ENCODE results near the gene CALHM1.
"Not testable (repeated sequence)": the region's sequence is repeated elsewhere in the genome, so short reads cannot be mapped to it uniquely, and the experiment has no call there.

Gene CALHM1, protein sequence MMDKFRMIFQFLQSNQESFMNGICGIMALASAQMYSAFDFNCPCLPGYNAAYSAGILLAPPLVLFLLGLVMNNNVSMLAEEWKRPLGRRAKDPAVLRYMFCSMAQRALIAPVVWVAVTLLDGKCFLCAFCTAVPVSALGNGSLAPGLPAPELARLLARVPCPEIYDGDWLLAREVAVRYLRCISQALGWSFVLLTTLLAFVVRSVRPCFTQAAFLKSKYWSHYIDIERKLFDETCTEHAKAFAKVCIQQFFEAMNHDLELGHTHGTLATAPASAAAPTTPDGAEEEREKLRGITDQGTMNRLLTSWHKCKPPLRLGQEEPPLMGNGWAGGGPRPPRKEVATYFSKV

DNA sequence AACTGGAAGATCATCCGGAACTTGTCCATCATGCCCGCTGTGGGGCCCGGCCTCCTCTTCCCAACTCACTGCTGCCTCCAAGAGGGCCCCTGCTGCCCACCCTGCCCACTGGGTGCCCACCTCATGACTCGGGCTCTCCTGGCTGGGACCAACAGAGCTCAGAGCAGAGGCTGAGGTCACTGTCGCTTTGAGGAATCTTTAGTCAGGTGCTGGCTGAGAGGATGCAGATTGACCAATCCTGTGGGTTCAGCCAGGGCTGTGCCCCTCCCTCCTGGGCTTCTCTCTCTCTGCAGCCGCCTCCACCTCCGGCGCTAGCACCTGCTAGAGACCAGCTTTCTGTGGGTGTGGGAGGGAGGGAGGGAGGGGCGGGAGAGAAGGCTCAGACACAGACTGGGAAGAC, at the start of gene CALHM1:
Gene CALHM1, minus strand, starts transcription at position 181 of the 400 bp plus-strand sequence. Its CDS starts 149 bp downstream, at position 32.
- no peak for DNase-seq (ENCODE audit: low spot score)

DNA sequence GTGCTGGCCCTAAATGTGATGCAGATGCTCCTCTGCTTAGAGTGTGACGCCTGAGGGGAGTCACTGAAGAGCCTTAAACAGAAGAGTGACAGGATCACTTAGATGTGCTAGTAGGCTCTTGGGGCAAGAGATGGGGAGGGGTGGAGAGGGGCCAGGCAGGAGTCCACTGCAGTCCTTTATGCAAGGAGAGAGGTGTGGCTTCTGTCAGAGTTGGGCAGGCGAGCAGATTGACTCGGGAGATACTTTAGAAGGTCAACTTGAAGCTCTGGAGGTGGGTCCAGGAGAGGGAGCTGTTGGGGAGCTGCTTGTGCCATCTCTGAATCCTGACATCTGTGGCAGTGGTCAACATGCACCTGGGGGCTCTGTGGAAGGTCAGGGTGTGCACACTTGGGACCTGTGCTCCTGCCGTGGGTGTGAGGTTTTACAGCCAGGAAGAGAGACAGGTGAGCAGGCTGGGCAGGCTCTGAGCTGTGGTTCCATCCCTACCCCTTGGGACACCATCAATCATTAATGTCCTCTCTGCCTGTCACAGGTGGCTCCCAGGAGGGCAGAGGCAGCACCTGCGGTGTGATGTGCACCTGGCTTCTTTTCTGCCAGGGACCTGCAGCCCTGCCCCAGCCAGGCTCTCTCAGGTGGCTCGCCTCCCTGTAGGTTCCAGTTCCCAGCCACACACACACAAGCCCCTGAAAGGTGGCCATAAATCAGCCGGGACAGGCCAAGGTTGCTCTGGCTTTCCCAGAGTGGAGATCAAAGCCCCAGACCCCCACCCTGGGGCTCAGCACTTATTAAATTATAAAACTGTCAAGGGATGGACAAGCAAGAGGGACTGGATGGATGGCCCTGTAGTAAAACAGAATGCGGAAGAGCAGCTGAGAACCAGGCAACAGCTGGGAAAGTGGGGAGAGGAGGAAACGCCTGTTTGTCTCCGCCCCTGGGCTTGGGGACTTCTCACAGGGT, 48.8 kb upstream of the CALHM1 start:
- DNase-seq (ENCODE audit: low spot score): no peak

DNA sequence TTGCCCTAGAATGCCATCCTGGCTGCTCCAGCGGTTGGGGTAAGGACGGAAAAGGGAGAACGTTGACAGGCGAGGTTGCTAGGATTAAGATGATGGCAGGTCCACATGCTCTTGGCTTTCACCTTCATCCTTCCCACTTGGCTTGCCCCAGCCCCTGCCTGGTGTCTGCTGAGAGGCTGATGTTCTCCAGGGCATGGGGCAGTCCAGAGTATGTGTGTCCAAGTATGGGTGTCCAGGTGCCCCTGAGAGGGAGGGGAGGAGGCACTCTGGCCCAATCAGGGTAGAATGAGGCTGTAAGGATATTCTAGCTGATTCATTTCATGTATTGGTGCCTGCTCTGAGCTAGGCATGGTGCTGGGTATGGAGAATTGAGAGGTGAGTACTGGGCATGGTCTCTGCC, 47.4 kb upstream of the CALHM1 start:
- no peak for DNase-seq (ENCODE audit: low spot score)

DNA sequence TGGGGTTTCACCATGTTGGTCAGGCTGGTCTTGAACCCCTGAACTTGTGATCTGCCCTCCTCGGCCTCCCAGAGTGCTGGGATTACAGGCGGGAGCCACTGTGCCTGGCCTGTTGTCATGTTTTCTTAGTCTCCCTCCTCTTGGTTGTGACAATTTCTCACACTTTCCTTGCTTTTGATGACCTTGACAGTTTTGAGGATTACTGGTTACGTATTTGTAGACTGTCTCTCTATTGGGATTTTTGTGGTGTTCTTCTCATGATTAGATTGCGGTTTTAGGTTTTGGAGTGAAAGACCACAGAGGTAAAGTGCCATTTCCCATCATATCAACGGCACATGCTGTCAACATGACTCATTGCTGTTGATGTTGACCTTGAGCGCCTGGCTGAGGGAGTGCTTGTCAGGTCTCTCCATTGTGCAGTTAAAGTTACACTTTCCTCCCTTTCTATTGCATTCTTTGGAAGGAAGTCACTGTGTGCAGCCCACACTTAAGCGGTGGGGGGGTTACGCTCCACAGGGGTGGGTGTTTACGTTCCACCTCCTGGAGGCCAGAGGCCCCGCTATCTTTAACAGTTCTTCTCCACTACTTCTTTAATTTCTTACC, 45.6 kb upstream of the CALHM1 start:
- no peak for DNase-seq (ENCODE audit: low spot score)

DNA sequence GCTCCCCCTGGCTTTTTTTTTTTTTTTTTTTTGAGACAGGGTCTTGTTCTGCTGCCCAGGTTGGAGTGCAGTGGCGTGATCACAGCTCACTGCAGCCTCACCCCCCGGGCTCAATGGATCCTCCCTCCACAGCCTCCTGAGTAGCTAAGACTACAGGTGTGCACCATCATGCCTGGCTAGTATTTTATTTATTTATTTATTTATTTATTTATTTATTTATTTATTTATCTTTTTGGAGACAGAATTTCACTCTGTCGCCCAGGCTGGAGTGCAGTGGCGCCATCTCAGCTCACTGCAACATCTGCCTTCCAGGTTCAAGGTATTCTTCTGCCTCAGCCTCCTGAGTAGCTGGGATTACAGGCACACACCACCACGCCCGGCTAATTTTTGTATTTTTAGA, 45.1 kb upstream of the CALHM1 start:
- not testable (repeated sequence) for DNase-seq (ENCODE audit: low spot score)

DNA sequence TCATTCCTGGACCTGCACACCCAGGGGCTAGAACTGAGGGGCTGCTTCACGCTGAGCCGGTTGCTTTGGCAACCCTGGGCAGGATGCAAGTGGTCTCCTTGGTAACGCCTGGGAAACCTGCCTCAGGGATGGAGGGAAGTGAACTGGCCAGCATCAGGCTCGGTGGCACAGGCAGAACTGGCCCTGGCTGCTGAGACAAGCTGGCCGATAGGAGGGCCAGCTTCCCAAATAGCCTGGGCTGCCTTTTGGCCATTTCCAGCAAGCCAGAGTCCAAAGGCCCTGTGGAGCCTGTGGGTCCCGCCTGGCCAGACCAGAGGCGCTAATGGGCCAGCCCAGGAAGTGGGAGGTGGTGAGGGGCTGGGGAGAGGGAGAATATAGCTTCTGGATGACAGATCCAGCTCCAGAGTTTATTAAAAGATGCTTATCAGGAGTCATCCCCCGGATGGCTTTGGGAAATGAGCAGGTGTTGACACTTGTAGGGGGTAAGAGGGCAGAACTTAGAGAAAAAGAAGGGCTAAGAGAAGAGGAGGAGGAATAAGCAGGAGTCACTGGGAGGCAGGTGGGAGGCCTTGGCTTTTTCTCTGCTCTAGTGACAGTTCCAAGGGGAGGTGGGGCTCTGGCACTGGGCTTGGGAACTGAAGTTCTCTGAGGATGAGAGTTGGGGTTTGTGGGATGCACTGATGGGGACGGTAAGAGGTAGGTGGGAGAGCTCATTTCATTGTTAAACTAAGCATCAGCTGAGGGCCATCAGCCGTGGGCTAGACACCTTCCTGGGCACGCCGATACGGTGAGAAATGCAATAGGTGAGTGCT, 44.4 kb upstream of the CALHM1 start:
- no peak for DNase-seq (ENCODE audit: low spot score)

DNA sequence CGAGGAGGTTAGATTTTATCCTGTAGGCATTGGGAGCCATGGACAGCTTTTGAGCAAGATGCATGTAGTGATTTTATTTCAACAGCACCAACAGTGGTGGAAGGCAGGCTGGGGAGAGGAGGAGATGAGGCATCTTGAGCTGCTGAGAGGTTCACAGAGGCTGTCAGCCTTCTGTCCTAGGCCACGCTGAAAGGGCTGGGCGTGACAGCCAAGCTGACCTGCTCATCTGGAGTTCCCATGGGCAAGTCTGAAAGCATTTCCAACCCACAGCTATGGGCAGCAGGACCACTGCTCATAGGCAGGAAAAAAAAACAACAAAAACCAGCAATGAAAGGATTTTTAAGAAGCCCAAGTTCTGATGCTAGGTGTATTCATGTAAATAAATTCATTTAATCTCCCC, 42.5 kb upstream of the CALHM1 start:
- DNase-seq (ENCODE audit: low spot score): no peak

DNA sequence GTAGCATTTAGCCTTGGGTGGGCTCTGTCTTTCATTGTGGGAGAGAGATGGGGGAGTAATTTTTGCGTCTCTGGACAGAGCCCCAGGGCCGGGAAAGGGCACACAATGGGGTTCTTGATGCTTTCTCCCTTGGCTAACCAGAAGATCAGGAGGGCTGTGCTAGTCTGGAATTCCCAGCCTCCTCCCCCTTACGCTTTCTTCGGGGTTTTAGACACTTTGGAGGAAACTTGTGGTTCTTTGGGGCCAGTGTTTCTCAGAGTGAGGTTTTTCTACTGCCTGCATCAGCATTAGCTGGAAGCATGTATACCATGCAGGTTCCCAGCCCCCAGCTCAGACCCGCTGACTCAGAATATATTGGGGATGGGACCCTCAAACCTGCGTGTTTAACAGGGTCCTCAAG, 41.8 kb upstream of the CALHM1 start:
- DNase-seq (ENCODE audit: low spot score): no peak

DNA sequence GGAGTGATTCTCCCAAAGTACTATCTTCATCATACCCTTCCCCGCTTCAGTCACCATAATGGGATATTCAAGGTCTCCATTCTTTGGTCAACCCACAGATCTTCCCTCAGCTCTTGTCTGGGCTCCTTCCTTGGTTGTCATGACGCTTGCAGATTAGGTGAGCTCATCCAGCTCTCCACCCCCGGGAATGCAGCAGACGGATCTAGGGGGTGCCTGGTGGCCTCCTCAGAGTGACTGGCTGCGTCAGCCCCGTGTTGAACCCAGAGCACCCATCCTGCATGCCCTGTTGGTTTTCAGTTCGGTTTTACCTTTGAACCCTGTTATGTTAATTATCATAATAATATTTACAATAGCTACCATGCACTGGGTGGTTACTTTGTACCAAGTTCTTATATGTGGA, 41.2 kb upstream of the CALHM1 start:
- no peak for DNase-seq (ENCODE audit: low spot score)

DNA sequence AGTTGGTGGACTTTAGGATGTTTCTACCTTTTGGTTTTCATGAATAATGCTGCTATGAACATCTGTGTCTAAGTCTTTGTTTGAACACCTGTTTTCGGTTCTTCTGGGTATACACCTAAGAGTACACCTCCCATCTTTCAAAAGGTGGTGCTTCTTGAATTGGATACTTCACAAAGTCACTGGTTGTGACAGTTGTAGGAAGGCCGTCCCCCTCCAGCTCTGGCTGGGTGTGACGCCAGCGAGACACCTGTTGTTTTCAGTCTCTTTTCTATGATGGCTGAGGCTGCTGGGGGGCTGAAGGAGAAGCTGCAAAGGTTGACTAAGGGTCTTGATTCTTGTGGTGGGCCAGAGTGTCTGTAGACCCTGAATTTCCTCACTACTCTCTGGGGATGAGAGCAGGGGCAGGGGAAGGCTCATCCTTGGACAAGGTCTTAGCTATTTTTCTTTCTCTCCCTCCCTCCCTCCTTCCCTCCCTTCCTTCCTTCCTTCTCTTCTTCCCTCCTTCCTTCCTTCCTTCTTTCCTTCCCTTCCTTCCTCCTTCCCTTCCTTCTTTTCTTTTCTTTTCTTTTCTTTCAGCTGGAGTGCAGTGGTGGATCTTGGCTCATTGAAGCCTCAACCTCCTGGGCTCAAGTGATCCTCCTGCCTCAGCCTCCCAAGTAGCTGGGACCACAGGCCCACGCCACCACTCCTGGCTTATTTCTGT, 40.4 kb upstream of the CALHM1 start:
- no peak for DNase-seq (ENCODE audit: low spot score)

DNA sequence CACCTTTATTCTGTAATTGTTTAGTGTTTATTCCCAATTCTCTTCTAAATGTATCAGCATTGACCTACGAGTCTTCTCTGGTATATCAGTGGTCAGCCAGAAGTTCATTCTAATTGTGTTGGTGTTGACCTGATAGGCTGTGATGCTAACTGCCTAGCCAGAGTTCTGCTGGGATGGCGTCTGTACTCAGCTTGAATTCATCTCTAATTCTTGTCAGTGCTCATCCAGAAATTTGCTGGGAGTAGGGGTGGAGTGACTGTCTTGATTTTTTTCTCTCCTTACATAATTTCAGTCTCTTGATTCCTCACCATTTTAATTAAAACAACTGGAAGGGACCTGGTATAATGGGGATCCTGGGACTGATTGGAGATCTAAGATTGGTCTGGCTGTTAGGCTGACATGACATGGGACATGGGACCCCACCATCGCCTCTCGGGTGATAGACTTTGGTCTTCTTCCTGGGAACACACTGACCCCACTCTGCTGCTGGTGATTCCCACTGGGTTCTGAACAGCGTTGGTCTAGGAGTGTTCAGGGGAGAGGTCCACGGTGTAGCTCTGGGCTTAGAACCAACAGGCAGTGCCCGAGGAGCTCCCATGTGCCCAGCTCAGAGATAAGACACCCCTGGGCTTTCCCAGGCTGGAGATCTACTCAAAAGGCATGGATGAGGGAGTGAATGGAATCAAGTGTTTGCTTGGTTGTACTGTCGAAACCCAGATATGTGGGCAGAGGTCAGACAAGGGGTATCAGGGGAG, 38.6 kb upstream of the CALHM1 start:
- no peak for DNase-seq (ENCODE audit: low spot score)

DNA sequence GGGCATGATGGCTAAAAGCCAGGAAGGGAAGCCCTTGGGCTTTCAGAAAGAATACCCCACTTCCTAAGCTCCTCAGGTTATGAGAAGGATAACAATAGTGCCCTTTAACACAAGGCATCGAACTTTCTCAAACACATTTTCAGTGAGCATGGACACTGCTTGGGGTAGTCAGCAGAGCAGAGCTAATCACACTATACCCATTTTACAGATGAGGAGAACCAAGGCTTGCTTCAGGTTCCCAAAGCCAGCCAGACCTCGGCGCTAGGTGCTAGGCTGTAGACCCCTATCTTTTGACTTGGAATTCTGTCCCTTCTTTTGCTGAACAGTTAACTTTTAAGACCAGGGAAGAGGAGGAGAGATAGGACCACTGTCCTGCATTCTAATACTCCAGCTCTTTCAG, 36.6 kb upstream of the CALHM1 start:
- no peak for DNase-seq (ENCODE audit: low spot score)

DNA sequence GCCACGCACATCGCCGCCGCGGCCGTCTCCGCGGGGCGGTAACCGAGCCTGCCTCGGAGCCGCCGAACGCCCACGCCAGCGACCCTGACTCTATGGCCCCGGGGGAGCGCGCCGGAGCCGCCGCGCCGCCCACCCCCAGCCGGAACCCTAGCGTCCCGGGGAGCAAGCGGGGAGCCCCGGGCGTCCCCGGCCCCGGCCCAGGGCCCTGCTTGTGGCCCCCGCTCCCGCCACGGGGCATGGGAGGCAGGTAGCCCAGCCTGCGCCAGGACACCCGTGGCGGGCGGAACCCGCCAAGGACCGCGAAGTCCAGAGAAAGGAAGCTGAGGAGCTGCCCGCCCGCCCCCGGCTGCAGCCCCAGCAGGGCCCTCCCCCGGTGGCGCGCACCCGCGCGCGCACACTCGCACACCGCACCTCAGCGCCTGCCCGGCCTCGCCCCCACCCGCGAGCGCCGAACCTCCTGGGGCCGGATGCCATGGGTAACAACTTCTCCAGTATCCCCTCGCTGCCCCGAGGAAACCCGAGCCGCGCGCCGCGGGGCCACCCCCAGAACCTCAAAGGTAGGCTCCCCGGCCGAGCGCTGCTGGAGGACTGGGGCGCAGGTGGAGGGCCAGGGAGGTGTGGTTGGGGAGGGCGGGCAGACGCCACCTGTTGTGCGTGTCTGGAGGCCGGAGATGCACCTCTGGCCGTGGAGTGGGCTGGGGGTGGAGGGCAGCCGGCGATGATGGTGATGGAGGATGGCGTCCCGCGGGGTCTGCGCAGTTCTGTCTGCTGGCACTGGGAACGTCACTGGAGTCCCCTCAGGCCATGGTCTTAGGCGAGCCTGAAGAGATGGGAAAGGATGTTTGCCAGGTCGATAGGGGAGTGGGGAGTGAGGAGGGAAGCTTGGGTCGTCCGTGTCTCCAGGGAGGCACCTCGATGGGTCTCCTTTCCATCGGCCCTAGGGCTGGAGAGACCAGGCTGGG, 35.5 kb upstream of the CALHM1 start:
- no peak for DNase-seq (ENCODE audit: low spot score)

DNA sequence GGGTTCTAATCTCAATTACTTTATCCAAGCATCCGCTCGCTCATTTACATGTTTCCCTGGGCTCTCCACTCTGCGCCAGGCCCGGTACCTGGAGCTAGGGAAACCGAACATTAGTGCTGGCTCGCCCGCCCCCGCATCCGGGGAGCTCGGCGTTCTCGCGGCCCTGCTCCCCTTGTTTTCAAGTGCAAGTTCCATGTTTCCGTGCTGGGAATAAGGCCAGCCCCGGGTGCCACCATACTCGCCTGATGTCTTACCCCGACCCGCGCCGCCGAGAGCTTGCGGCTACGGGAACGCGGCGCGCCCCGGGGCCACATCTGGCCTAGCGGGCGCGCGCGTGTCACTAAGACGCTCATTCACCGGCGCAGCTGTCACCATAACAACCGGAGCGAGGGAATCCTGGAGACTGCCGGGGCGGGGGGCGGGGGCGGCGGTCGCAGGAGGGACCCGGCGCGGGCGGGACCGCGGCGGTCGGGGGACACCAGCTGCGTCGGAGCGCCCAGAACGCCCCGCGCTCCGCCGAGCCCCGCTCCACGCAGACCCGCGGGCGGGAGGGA, 34.7 kb upstream of the CALHM1 start, which contains the start of gene NEURL1:
Gene NEURL1, plus strand, starts transcription at position 344 of the 554 bp plus-strand sequence. CDS start 683 bp downstream, outside the sequence.
- no peak for DNase-seq (ENCODE audit: low spot score)

DNA sequence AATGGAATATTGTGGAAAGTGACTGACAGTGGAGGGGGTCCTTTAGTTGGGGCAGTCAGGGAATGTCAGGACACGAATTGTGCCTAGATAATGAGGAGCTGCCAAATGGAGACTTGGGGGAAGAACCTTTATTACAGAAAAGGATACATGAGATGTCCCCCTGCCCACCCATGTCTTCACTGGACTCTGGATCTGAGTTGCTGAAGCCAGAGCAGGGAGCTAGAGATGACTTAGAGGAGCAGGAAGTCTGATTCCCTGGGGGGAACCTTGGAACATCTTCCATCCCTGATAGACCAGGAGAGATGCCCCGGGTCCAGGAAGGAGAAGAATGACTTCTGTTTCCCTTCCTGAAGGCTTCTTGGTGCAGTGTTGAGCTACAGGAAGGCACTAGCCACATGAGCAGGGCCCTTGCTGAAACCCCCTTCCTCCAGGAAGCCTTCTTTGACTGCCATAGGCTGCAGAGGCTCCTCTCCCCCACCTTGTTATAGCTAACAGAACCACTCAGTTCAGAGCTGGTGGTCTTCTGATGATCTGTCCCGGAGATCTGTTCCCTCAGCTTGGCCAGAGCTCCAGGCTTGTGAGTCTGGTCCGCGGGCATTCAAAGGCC, 34.1 kb upstream of the CALHM1 start:
- DNase-seq (ENCODE audit: low spot score): no peak

DNA sequence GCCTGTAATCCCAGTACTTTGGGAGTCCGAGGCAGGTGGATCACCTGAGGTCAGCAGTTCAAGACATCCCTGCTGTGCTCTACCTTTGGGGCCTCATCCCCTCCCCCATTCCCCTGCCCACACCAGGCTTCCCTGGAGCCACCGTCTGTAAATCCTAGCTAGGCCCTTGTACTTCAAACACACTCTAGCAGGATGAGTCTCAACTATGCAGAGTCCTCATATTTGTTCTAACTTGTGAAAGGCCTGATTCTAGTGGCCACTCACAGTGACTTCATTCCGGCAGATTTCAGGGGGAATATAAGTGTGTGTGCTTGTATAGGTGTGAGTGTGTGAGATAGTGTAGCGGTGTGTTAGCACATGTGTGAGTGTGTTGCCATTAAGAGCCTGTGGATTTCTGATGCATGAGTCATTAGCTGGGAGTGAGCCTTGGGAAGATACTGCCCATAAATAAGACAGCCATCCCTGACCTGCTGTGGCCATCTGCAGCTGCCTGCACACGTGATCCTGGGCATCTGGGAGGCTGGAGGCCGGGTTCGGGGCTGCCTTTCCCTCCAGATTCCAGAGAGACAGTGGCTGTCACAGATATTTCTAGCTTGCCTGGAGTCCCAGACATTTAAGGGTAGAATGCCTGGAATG, 33.1 kb upstream of the CALHM1 start:
- no peak for DNase-seq (ENCODE audit: low spot score)

DNA sequence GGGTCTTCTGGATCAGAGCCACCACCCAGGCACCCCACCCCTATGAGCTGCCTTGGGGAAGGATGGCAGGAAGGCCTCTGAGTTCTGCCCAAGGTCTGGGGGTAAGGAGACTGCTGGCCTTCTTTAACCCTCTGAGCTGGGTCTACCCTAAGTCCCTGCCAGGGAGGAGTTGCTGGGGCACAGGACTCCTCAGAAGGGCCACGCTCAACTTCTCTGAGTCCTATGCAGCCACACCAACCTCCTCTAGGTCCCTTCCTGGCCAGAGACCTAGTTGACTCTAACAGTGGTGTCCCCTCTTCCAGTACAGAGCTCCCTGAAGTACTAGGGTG, 32.2 kb upstream of the CALHM1 start:
- no peak for DNase-seq (ENCODE audit: low spot score)

DNA sequence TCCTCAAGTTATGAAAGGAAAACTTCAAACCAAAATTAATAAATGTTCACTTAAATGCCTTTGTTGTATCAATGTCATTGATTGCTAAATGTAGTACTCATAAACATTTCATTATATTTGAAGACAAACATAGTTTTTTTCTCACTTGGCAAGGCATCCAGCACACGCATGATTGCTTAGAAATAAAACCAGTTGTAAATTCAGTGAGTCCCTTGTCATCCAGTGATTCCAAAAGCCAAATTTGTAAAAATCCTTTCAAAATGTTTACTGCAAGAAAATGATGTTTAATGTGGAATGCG, 28.7 kb upstream of the CALHM1 start:
- no peak for DNase-seq (ENCODE audit: low spot score)

All from hematopoietic multipotent progenitor cell treated with erythropoietin and hydrocortisone succinate and interleukin-3 and kit ligand, for 17 days (in vitro differentiated cells).